Transverse colon (tissue), 3 donors: ENCODE data around the gene MAPK1.
"Not testable (repeated sequence)": the region's sequence is repeated elsewhere in the genome, so short reads cannot be mapped to it uniquely, and the experiment has no call there.

Experiments used
- EP300 ChIP-seq: sonication (generic); formaldehyde crosslinking; IDR thresholded peaks from one replicate; pipeline ENCODE4 v1.6.1; 2017; ENCODE audit warnings: antibody characterized with exemption, low read depth
- POLR2A ChIP-seq: fragments of 450-650 bp; IDR thresholded peaks from one replicate; pipeline ENCODE4 v1.6.1; 2016; ENCODE audit warnings: antibody characterized with exemption, mild to moderate bottlenecking, moderate library complexity
- TF ChIP-seq, protein P1 (sequence below), 5 experiments: fragments of 200-600 bp in 3 of 5; fragments of 450-650 bp in 2 of 5; sonication (generic) in 3 of 5; IDR thresholded peaks; 1 replicate in 2 of 5; 2 replicates in 3 of 5; pipeline ENCODE4 v1.5.1; 2016 to 2017; ENCODE audit warnings: antibody characterized with exemption in 5 of 5, inconsistent platforms in 3 of 5, mild to moderate bottlenecking in 2 of 5, moderate library complexity in 1 of 5

DNA sequence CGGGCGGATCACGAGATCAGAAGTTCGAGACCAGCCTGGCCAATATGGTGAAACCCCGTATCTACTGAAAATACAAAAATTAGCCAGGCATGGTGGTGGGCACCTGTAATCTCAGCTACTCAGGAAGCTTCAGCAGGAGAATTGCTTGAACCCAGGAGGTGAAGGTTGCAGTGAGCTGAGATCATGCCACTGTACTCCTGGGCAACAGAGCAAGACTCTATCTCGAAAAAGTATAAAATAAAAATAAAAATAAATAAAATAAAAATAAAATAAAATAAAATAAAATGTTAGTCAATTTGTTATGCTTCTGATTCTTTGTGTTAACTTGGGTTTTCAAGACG lies 66.2 kb downstream of the MAPK1 start:
- not testable (repeated sequence) for TF ChIP-seq POLR2A, EP300
- TF ChIP-seq, protein P1, sequence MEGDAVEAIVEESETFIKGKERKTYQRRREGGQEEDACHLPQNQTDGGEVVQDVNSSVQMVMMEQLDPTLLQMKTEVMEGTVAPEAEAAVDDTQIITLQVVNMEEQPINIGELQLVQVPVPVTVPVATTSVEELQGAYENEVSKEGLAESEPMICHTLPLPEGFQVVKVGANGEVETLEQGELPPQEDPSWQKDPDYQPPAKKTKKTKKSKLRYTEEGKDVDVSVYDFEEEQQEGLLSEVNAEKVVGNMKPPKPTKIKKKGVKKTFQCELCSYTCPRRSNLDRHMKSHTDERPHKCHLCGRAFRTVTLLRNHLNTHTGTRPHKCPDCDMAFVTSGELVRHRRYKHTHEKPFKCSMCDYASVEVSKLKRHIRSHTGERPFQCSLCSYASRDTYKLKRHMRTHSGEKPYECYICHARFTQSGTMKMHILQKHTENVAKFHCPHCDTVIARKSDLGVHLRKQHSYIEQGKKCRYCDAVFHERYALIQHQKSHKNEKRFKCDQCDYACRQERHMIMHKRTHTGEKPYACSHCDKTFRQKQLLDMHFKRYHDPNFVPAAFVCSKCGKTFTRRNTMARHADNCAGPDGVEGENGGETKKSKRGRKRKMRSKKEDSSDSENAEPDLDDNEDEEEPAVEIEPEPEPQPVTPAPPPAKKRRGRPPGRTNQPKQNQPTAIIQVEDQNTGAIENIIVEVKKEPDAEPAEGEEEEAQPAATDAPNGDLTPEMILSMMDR (IDR thresholded peaks at IDR 0.05), result not testable (repeated sequence)
